Glomerular visceral epithelial cell (primary cell): ENCODE data around the gene RSPH9.

Experiments
- DNase-seq: peaks from one replicate; pipeline ENCODE4 v3.0.0-alpha.2; 2016; ENCODE audit errors: extremely low spot score

The RSPH9 gene

GRCh38 chr6:43668151-43669028, 23.6 kb downstream of the RSPH9 start:
- peak; percentile 48 for DNase-seq

DNA sequence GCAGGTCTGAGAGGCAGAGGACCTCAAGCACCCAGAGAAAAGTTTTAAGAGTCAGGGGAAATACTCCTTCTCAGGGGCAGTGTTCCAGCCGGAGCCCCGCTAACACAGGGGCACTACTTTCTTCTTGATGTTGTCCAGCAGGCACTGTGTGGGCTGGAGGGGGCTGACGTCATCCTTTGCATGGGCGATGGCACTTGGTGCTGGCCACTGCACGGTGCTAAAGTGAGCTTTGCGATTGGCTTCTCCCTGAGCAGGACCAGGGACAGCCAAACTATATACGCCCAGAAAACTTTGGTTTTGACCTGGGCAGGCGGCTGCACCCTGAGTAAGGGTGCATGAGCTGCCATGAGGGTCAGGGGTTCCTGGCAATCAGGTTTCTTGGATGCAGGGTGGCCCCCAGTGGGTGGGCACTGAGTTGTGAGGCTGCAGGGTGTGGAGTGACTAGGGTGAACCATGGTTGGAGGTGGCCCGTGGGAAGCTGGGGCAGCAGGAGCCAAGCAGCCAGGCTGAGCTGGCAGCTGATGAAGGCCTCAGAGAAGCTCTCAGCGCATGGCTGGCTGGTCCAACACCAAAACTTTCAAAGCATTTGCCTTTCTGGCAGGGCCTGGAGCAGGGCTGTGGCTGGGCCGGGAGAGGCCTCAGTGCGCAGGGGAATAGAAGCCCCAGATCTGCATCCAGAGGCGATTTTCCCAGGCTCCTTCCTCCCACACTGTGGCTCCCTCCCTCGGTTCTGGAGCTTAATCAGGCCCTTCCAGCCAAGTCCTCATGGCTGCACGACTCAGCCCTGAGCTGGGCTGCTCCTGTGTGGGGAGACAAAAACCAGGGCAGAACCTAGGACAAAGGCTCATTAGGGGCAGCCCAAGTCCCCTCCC, 24.4 kb downstream of the RSPH9 start:
- DNase-seq: peak; percentile 13

DNA sequence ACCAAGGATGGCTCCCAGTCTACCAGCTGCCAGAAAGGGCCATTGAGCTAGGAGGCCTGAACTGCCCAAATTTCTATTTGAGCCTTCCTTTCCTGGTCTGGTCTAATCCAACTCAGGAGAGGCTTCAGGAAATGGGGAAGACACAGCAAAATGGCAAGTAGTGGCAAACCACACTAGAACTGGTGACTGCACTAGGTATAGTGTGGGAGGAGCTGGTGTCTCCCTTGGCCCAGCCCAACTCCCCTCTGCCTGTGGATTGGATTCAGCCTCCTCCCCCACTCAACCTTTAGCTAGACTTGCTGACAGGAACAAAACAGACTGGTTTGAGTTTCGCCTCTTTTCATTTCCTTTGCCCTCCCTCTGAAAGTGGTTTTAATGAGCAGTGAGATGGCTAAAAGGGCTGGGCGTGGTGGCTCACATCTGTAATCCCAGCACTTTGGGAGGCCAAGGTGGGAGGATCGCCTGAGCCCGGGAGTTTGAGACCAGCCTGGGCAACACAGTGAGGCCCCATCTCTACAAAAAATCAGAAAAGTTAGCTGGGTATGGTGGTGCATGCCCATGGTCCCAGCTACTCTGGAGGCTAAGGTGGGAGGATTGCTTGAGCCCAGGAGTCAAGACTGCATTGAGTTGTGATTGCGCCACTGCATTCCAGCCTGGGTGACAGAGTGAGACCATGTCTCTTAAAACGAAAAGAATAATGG, 25.2 kb downstream of the RSPH9 start:
- no peak for DNase-seq

DNA sequence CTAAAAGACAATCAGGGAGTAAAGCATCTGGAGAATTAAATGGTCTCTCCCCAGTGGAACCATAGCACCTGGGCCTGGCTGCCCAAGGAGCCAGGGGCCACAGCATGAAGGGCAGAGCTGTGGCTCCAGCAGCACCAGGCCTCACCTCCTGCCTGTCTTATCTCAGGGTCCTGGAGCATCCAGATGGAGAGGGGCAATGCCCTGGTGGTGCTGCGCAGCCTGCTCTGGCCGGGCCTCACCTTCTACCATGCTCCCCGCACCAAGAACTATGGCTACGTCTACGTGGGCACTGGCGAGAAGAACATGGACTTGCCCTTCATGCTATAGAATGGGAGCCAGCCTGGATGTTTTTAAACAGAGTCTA, 25.8 kb downstream of the RSPH9 start:
- DNase-seq: no peak

GRCh38 chr6:43671011-43671800, 26.4 kb downstream of the RSPH9 start:
- DNase-seq: no peak

DNA sequence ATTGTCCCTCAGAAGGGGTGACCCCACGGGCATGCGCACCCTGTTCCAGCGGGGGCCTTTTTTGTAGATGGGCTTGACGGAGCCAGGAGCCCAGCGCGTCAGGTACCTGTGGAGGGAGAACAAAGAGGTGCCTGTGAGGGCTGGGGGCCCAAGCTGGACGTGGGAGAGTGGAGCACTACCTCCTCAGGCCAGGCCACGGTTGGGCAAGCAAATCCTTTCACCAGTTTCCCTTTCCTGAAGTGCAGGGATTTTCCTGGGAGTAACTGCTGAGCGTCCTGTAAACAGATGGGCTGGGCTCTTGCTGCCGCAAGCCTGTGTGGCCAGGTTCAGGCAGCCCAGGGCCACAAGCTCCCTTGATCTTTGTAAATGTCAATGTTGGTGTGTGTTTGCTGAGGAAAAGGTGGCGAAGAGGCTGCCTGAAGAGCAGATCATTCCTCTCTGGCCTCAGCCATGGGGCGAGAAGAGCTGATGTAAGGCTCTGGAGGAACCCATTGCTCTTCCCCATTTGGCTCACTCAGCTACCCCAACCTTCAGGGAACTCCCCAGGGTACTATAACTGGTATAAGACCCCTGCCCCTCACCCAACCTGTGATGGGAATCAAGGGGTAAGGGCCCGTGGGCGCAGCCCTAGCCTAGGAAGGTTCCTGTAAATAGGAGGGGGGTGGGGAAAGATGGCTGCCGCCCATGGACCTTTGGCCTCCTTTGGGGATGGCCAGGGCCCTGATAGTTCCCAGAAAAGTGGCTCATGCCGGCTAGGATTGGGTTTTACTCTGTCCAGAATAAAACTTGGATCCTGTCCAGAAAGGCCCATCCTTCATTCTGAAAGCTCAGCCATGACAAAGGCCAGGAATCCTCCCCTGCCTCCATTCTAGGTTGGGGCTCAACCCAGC, 27.2 kb downstream of the RSPH9 start:
- DNase-seq: no peak

DNA sequence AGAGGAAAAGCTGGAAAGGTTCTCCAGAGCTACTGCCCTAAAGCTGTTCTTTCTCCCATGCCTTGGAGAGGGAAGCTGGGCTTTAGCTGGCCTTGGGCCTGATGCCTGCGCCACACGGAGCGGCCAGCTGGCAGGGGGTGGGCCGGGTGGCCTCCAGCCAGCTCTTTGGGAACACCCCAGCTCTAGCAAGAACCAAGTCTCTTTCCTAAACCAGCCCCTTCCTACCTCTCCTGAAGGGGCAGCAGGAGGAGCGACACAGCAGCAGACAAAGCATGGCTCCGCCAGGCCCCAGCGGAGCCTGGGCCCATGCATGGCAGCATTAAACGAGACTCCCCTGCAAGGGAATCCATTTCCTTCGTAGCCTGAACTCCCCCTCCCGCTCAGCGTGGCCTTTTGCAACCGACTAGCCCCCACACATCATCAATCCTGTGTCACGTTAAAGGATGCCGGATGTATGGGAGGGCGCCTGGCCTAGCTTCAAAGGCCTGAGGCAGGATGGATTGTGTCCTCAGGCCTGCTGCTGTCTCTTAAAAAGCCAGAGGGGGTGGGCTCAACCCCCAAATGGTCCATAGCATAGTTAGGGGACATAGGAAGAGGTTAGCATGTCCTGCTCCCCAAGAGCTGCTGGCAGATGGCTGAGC, 28.7 kb downstream of the RSPH9 start:
- no peak for DNase-seq

DNA sequence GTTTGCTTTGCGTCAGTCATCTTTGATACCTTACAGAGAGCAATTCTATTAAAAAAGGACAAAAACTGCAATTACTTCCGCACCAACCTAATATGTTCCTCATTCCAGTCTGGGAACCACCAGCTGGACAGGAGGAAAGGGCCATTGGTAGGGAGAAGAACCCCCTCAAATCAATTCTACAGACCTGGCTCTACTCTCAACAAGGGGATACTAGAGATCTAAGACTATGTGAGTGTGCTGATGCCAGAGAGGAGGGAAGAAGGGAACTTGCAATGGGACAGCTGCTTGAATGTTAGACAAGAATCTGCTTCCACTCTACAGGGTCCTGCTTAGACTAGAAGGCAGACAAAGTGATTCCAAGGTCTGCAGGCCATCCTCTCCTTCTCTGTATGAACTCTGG, 29.5 kb downstream of the RSPH9 start:
- no peak for DNase-seq

DNA sequence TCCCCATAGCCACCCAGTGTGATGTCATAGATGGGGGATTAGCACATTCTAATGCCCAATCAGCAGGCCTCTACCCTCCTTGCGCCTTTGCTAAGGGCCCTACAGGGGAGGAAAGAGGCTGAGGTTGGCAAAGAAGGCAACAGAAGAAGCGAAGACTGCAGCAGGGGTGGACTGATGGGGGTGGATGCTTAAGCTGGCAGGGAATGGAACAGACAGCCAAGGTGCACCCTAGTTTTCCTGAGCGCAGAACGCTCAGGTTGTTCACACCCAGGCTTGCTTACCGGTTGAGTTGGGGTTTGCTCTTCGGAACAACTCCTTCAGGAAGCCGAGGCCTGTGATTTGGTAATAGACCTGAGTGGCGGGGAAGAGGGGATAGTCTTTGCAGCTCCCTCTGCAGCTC, 30.1 kb downstream of the RSPH9 start:
- no peak for DNase-seq

DNA sequence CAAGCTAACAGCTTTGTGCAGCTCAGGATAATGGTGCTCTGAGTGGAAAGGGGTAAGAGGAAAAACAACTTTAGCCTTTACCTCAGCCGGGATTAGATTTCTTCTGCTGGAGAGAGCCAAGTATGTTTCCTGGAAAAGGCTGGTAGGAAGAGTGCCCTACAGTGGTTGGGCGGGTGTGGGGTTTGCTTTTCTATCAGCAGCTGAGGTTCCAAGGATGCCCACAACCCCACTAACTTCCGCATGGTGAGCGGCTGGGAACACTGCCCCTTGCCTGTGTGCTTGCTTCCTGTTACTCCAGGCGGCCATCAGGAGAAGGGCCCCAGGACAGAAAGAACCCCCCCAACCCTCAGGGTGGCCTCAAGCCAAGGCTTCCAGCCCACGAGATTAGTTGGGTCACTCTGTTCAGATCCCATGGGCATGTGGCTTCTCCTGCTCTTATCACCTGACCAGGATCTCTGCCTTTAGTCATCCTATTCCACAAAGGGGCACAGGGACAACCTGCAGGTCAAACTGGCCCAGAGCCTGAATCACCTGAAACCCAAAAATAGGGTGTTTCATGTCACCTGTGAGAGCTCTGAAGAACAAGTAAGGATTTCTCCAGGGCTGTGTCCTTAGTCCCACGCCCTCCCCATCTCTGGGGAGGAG, 32.2 kb downstream of the RSPH9 start:
- DNase-seq: no peak

DNA sequence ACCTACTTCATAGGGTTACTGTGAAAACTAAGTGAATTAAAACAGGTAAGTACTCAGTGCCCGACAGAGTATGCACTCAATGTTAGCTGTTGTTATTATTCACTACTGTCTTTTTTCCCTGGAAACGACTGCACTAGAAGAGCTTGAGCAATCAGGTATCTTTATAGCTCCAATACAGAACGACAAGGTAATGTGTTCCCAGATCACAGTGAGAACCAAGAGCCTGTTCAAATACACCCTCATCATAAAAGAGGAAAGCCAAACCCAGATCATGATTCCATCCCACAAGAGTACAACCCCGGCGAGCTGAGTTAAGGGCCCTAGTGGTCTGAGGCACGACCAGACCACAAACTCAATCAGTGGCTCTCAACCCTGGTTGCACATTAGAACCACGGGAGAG, 32.9 kb downstream of the RSPH9 start:
- DNase-seq: no peak

- no peak for DNase-seq
Measured at GRCh38 chr6:43678341-43678740, 33.5 kb downstream of the RSPH9 start.

GRCh38 chr6:43679057-43679456, 34.2 kb downstream of the RSPH9 start:
- DNase-seq: no peak

- no peak for DNase-seq
Measured at GRCh38 chr6:43680308-43681200, 35.7 kb downstream of the RSPH9 start.

GRCh38 chr6:43681303-43681702, 36.5 kb downstream of the RSPH9 start:
- no peak for DNase-seq

DNA sequence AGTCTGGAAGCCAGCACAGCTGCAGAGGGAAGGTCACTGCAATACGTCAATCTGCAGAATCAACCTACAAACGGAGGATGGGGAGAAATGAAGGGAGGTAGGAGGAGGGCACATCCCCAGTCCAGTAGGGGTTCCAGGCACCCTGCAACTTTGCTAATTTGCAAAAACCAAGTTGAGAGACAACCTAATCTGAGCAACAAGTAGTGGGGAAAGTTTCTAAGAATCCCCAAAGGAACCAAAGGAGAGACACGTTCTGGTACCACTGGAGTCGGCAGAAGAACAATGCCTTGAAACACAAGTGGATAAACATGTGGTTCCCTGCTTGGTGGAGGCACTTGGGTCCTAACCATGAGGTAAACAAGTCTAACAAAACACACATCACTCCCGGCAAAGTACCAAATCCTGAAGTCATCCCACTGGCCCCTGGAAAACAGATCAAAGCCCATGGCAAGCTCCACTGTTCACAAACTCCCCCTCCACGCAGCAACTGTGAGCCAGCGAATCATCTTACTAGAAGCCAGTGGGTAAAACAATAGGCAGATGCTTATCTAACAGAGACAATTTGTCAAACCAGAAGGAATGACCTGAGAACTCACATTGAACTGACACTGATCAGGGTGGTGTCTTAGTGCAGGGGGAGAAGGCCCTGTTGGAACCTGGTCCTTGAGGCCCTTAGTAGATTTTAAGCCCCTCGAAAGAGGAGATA, 38.0 kb downstream of the RSPH9 start:
- no peak for DNase-seq

DNA sequence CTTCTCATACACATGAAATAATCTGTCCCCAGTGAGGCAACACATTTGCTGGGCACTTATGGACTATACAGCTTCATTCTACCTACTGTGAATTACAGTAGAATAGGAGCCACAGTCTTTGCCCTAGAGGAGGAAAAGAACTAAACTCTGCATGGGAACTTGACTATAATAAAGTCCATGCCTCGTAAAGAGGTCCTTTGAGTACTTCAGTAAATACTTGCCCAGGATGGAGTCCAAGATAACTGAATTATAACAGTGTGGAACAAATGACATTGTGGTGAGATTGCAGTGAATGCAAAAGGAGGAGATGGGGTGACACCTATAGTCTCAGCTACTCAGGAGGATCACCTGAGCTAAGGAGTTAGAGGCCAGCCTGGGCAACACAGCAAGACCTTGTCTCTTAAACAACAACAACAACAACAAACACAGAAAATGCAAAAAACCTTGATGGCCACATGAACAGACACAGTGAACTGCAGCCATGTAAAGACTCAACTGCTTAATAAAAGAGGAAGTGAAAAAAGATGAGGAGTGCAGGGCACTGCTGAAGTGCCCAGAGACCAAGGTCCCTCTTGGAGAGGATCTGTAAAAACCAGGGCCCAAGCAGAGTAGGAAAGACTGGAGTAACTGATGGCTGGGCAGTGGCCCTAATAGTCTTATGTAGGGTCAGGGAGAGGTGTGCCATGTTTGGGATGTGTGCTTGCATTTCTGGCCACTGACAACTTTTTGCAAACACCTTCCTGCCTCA, 39.0 kb downstream of the RSPH9 start:
- DNase-seq: no peak
